Keratinocyte (primary cell): ENCODE data around the gene WARS2. TPM values are rescaled to one million over a fixed set of nuclear protein-coding genes. Genes with fewer than 3 reads are reported as not detected.

Experiments
- DNase-seq: peaks from one replicate; pipeline ENCODE4 v3.0.0-alpha.2; 2011; ENCODE audit warnings: low read depth, missing footprints, low spot score
- FAIRE-seq: peaks from 2 replicates; lab custom pipeline; 2011; peaks lifted over from hg19 to GRCh38; lab: Jason Lieb, UNC
- H2AFZ ChIP-seq: 2 replicates; pipeline ENCODE4 v1.6.0; 2012; ENCODE audit warnings: low read length, control low read depth, inconsistent platforms; ENCODE audit not compliant: control insufficient read depth
- H3K27ac ChIP-seq: 2 replicates; pipeline ENCODE4 v1.5.1; 2011; ENCODE audit warnings: low read length; ENCODE audit not compliant: control insufficient read depth, insufficient read depth
- H3K27me3 ChIP-seq: 3 replicates; pipeline ENCODE4 v1.6.0; 2011; ENCODE audit warnings: low read length; ENCODE audit not compliant: control insufficient read depth, insufficient read depth; ENCODE audit errors: extremely low read depth
- H3K36me3 ChIP-seq, 2 experiments: 2 replicates in 1 of 2; 3 replicates in 1 of 2; pipeline ENCODE4 v1.5.1; 2011; ENCODE audit warnings: low read length in 2 of 2, mild to moderate bottlenecking in 1 of 2; ENCODE audit not compliant: control insufficient read depth in 2 of 2, insufficient read depth in 2 of 2; ENCODE audit errors: extremely low read depth in 1 of 2
- H3K4me1 ChIP-seq: 3 replicates; pipeline ENCODE4 v1.5.1; 2011; ENCODE audit warnings: low read length; ENCODE audit not compliant: control insufficient read depth, insufficient read depth; ENCODE audit errors: extremely low read depth
- H3K4me2 ChIP-seq: 3 replicates; pipeline ENCODE4 v1.6.0; 2011; ENCODE audit warnings: low read depth, low read length; ENCODE audit not compliant: control insufficient read depth, insufficient read depth; ENCODE audit errors: extremely low read depth
- H3K4me3 ChIP-seq, 3 experiments: fragments of 200-600 bp in 1 of 3; sonication (generic) in 1 of 3; 2 replicates in 2 of 3; 3 replicates in 1 of 3; pipeline ENCODE4 v1.5.1; 2011 to 2016; ENCODE audit warnings: low read length in 3 of 3, mild to moderate bottlenecking in 3 of 3, control low read depth in 2 of 3, inconsistent platforms in 1 of 3, low read depth in 1 of 3, mixed read lengths in 1 of 3, mixed run types in 1 of 3, moderate library complexity in 1 of 3; ENCODE audit not compliant: control insufficient read depth in 2 of 3, insufficient read depth in 2 of 3; ENCODE audit errors: extremely low read depth in 1 of 3
- H3K79me2 ChIP-seq: 2 replicates; pipeline ENCODE4 v1.6.0; 2012; ENCODE audit warnings: low read length; ENCODE audit not compliant: control insufficient read depth, insufficient read depth
- H3K9ac ChIP-seq: 3 replicates; pipeline ENCODE4 v1.6.0; 2011; ENCODE audit warnings: low read length; ENCODE audit not compliant: control insufficient read depth, insufficient read depth; ENCODE audit errors: extremely low read depth
- H3K9me1 ChIP-seq: 3 replicates; pipeline ENCODE4 v1.6.0; 2011; ENCODE audit warnings: low read length; ENCODE audit not compliant: control insufficient read depth, insufficient read depth; ENCODE audit errors: extremely low read depth
- H3K9me3 ChIP-seq: 2 replicates; pipeline ENCODE4 v1.5.1; 2012; ENCODE audit warnings: low read depth, low read length; ENCODE audit not compliant: control insufficient read depth
- H4K20me1 ChIP-seq: 3 replicates; pipeline ENCODE4 v1.6.0; 2011; ENCODE audit warnings: low read length; ENCODE audit not compliant: control insufficient read depth, insufficient read depth; ENCODE audit errors: extremely low read depth
- CTCF ChIP-seq, 3 experiments: IDR thresholded peaks in 1 of 3; conservative IDR thresholded peaks in 1 of 3; optimal IDR thresholded peaks in 1 of 3; 2 replicates in 2 of 3; 3 replicates in 1 of 3; pipeline versions ENCODE3 to v1.5.1; 2011; ENCODE audit warnings: low read length in 3 of 3, mild to moderate bottlenecking in 3 of 3, moderate library complexity in 2 of 3, control low read depth in 1 of 3, inconsistent platforms in 1 of 3; ENCODE audit not compliant: insufficient read depth in 2 of 3; ENCODE audit errors: extremely low read depth in 1 of 3
- EZH2 ChIP-seq: IDR thresholded peaks from one replicate; pipeline ENCODE4 v1.6.1; 2012; ENCODE audit warnings: inconsistent platforms, mild to moderate bottlenecking, low read length, moderate library complexity
- dilution Hi-C: fragments of 300-500 bp; cut with MboI; formaldehyde crosslinking; loops from one replicate; pipeline ENCODE4 v1.7.0; 2020; ENCODE audit warnings: low sequenced_read_pairs; ENCODE audit not compliant: extremely low pct_ligation_motif_present
- polyA plus RNA-seq, 5 experiments: library from polyadenylated mRNA; depleted of rRNA in 3 of 5; stranded (reverse) in 3 of 5; stranded (forward) in 1 of 5; unstranded in 1 of 5; fragments of >200 nt; gene quantifications; 1 replicate in 1 of 5; 2 replicates in 3 of 5; 3 replicates in 1 of 5; pipeline versions ENCODE4 v1.2.1 to v1.2.3, GENCODE V29; 2011 to 2012; ENCODE audit warnings: missing spikeins in 2 of 5, low read depth in 1 of 5, low replicate concordance in 1 of 5

The WARS2 gene
- polyA plus RNA-seq, 1 donor (not counting 4 experiments of a cell fraction or from before 2014, with no cell fraction given) = 10.3 TPM

GRCh38 chr1:119046429-119046784 is 94.0 kb downstream of the WARS2 start:
- H3K4me2 ChIP-seq = peak overlapping the region; percentile 8
- H3K36me3 ChIP-seq = no peaks in the 10 kb centered on the region
- no peaks in the 10 kb centered on the region for H3K27me3 ChIP-seq
- H4K20me1 ChIP-seq = no peaks in the 10 kb centered on the region
- no peaks in the 10 kb centered on the region for H3K9me3 ChIP-seq
- H3K4me1 ChIP-seq = peaks cover 6% of the 10 kb centered on the region
- no peak overlapping the region for H3K9ac ChIP-seq
- H3K27ac ChIP-seq = no peak overlapping the region
- peaks cover 2% of the 10 kb centered on the region for H3K9me1 ChIP-seq
- H2AFZ ChIP-seq = no peak overlapping the region
- dilution Hi-C loops = no loop called here
- TF ChIP-seq CTCF (optimal IDR thresholded peaks at IDR 0.05 in 1 of 3, IDR thresholded peaks at IDR 0.05 in 1 of 3, conservative IDR thresholded peaks at IDR 0.05 in 1 of 3; ENCODE audit: extremely low read depth in 1 of 3, insufficient read depth in 2 of 3, low read length in 3 of 3) = no peak
- TF ChIP-seq EZH2 = no peak
- H3K79me2 ChIP-seq = no peaks in the 10 kb centered on the region
- no peak overlapping the region for H3K4me3 ChIP-seq
- no peak for DNase-seq
- no peak for FAIRE-seq

- DNase-seq (no peak), FAIRE-seq (no peak)
- H3K36me3 ChIP-seq = no peaks in the 10 kb centered on the region
- no peak overlapping the region for H2AFZ ChIP-seq
- peaks cover 2% of the 10 kb centered on the region for H3K9me1 ChIP-seq
- H3K4me1 ChIP-seq = peaks cover 10% of the 10 kb centered on the region
- TF ChIP-seq EZH2 = no peak
- TF ChIP-seq CTCF (optimal IDR thresholded peaks at IDR 0.05 in 1 of 3, IDR thresholded peaks at IDR 0.05 in 1 of 3, conservative IDR thresholded peaks at IDR 0.05 in 1 of 3; ENCODE audit: extremely low read depth in 1 of 3, insufficient read depth in 2 of 3, low read length in 3 of 3) = no peak
- dilution Hi-C loops = no loop called here
- no peaks in the 10 kb centered on the region for H3K9me3 ChIP-seq
- H3K27me3 ChIP-seq = no peaks in the 10 kb centered on the region
- H4K20me1 ChIP-seq = no peaks in the 10 kb centered on the region
- H3K4me2 ChIP-seq = no peak overlapping the region
- H3K79me2 ChIP-seq = no peaks in the 10 kb centered on the region
- H3K27ac ChIP-seq = no peak overlapping the region
- H3K9ac ChIP-seq = no peak overlapping the region
- H3K4me3 ChIP-seq = no peak overlapping the region
These were observed 95.2 kb downstream of the WARS2 start for GRCh38 chr1:119045096-119045746.
